H1 (cell line): ENCODE measurements around the gene PEX6.

Source experiments
- BCL11A ChIP-seq, 2 experiments: IDR thresholded peaks; one replicate each; pipeline ENCODE4 v1.6.1; 2011; ENCODE audit warnings: low read depth in 2 of 2, low read length in 2 of 2, mild to moderate bottlenecking in 2 of 2
- CEBPB ChIP-seq: IDR thresholded peaks from 2 replicates; pipeline ENCODE4 v1.6.1; 2012; ENCODE audit warnings: low read depth, low read length
- CHD1 ChIP-seq: IDR thresholded peaks from 2 replicates; pipeline ENCODE4 v1.6.1; 2012; ENCODE audit warnings: low read depth, low read length, improper control_type of control experiment
- EP300 ChIP-seq, 2 experiments: IDR thresholded peaks; 1 replicate in 1 of 2; 2 replicates in 1 of 2; pipeline ENCODE4 v1.6.1; 2011 to 2012; ENCODE audit warnings: low read depth in 2 of 2, low read length in 2 of 2, mild to moderate bottlenecking in 2 of 2, borderline replicate concordance in 1 of 2, inconsistent platforms in 1 of 2, moderate library complexity in 1 of 2
- EZH2 ChIP-seq: fragments of 200-600 bp; sonication (generic); IDR thresholded peaks from 2 replicates; pipeline ENCODE4 v1.7.1; 2012; ENCODE audit warnings: low read depth, mild to moderate bottlenecking, moderate library complexity, low read length, inconsistent platforms; ENCODE audit not compliant: severe bottlenecking
- GABPA ChIP-seq: IDR thresholded peaks from 2 replicates; pipeline ENCODE4 v1.6.1; 2011; ENCODE audit warnings: mild to moderate bottlenecking, low read length, moderate library complexity, borderline replicate concordance; ENCODE audit not compliant: insufficient read depth
- KDM1A ChIP-seq: fragments of 200-600, 300-600 bp; sonication (generic); IDR thresholded peaks from 2 replicates; pipeline ENCODE4 v1.7.1; 2016; ENCODE audit warnings: mild to moderate bottlenecking, low read length, borderline replicate concordance
- POLR2A ChIP-seq, 2 experiments: IDR thresholded peaks; 1 replicate in 1 of 2; 2 replicates in 1 of 2; pipeline ENCODE4 v1.6.1; 2011; ENCODE audit warnings: low read depth in 2 of 2, low read length in 2 of 2, mild to moderate bottlenecking in 2 of 2; ENCODE audit errors: control extremely low read depth in 1 of 2
- TAF1 ChIP-seq: IDR thresholded peaks from 2 replicates; pipeline ENCODE4 v1.6.1; 2011; ENCODE audit warnings: mild to moderate bottlenecking, low read depth, low read length
- TEAD4 ChIP-seq: IDR thresholded peaks from 2 replicates; pipeline ENCODE4 v1.6.1; 2012; ENCODE audit warnings: low read depth, low read length, inconsistent platforms, mixed read lengths
- TF ChIP-seq, protein P1 (sequence below), 3 experiments: IDR thresholded peaks; 1 replicate in 2 of 3; 2 replicates in 1 of 3; pipeline versions ENCODE4 v1.5.1 to v1.6.1; 2011; ENCODE audit warnings: low read length in 3 of 3, mild to moderate bottlenecking in 3 of 3, inconsistent platforms in 2 of 3, low read depth in 1 of 3, moderate library complexity in 1 of 3; ENCODE audit not compliant: insufficient read depth in 1 of 3; ENCODE audit errors: control extremely low read depth in 1 of 3
- TF ChIP-seq, protein P2 (sequence below): IDR thresholded peaks from 2 replicates; pipeline ENCODE4 v1.6.1; 2011; ENCODE audit warnings: low read depth, mild to moderate bottlenecking, low read length; ENCODE audit not compliant: insufficient read depth

DNA sequence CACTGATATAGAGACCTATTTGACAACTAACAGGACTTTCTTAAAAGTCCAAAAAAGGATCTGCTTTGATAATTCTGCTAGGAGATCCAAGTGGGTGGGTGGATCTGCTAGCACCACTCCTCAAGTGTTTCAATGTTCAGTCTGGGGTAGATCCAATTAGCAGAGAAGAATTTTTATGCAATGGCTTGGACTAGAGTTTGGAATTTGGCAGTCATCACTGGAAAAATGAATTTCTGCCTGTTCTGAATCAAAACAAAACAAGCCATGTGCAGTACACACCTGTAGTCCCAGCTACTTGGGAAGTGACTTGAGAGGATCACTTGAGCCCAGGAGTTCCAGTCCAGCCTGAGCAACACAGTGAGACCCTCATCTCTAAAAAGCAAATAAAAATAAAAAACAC lies 31.0 kb downstream of the PEX6 start:
- no peak for TF ChIP-seq EZH2
- TF ChIP-seq, protein P1, sequence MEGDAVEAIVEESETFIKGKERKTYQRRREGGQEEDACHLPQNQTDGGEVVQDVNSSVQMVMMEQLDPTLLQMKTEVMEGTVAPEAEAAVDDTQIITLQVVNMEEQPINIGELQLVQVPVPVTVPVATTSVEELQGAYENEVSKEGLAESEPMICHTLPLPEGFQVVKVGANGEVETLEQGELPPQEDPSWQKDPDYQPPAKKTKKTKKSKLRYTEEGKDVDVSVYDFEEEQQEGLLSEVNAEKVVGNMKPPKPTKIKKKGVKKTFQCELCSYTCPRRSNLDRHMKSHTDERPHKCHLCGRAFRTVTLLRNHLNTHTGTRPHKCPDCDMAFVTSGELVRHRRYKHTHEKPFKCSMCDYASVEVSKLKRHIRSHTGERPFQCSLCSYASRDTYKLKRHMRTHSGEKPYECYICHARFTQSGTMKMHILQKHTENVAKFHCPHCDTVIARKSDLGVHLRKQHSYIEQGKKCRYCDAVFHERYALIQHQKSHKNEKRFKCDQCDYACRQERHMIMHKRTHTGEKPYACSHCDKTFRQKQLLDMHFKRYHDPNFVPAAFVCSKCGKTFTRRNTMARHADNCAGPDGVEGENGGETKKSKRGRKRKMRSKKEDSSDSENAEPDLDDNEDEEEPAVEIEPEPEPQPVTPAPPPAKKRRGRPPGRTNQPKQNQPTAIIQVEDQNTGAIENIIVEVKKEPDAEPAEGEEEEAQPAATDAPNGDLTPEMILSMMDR (IDR thresholded peaks at IDR 0.05; ENCODE audit: control extremely low read depth in 1 of 3, insufficient read depth in 1 of 3, low read depth in 1 of 3, low read length in 3 of 3) = no peak
- no peak for TF ChIP-seq POLR2A (IDR thresholded peaks at IDR 0.05; ENCODE audit: control extremely low read depth in 1 of 2, low read depth in 2 of 2, low read length in 2 of 2)
- TF ChIP-seq, protein P2, sequence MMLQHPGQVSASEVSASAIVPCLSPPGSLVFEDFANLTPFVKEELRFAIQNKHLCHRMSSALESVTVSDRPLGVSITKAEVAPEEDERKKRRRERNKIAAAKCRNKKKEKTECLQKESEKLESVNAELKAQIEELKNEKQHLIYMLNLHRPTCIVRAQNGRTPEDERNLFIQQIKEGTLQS = no peak
- no peak for TF ChIP-seq TAF1
- TF ChIP-seq EP300 (IDR thresholded peaks at IDR 0.05; ENCODE audit: borderline replicate concordance in 1 of 2, low read depth in 2 of 2, low read length in 2 of 2) = no peak
- no peak for TF ChIP-seq CEBPB
- TF ChIP-seq CHD1 = no peak
- TF ChIP-seq KDM1A = no peak
- no peak for TF ChIP-seq GABPA
- no peak for TF ChIP-seq BCL11A (IDR thresholded peaks at IDR 0.05; ENCODE audit: low read depth in 2 of 2, low read length in 2 of 2)
- no peak for TF ChIP-seq TEAD4
